HepG2 (cell line): ENCODE results near the gene AJUBA. TPM values are rescaled to one million over a fixed set of nuclear protein-coding genes. Genes with fewer than 3 reads are reported as not detected.
A peak's percentile ranks its signal among the peaks of the same experiment; 100 is the strongest.

ENCODE experiments used
- FLYWCH1 ChIP-seq: sonication (generic); formaldehyde crosslinking; IDR thresholded peaks from 2 replicates; pipeline ENCODE4 v1.8.1; 2023; ENCODE audit warnings: mild to moderate bottlenecking, missing genetic modification reagents
- FOSL2 ChIP-seq: sonication (generic); formaldehyde crosslinking; IDR thresholded peaks from 2 replicates; pipeline ENCODE4 v1.4.0; 2020; ENCODE audit warnings: missing genetic modification reagents
- GATAD1 ChIP-seq: IDR thresholded peaks from 2 replicates; pipeline ENCODE4 v1.6.1; 2016; ENCODE audit warnings: missing genetic modification reagents, missing compliant biosample characterization
- POGZ ChIP-seq: sonication (generic); formaldehyde crosslinking; IDR thresholded peaks from 2 replicates; pipeline ENCODE4 v1.4.0; 2020; ENCODE audit warnings: mild to moderate bottlenecking, missing genetic modification reagents
- RFX3 ChIP-seq: IDR thresholded peaks from 2 replicates; pipeline ENCODE4 v1.6.1; 2016; ENCODE audit warnings: missing biosample characterization, missing genetic modification reagents
- SAFB2 ChIP-seq: sonication (generic); formaldehyde crosslinking; IDR thresholded peaks from 2 replicates; pipeline ENCODE4 v1.5.1; 2020; ENCODE audit warnings: missing genetic modification reagents, low read depth, mild to moderate bottlenecking, borderline replicate concordance
- SIX4 ChIP-seq: sonication (generic); formaldehyde crosslinking; IDR thresholded peaks from 2 replicates; pipeline ENCODE4 v1.4.0; 2020; ENCODE audit warnings: missing genetic modification reagents
- ZFY ChIP-seq: sonication (generic); formaldehyde crosslinking; IDR thresholded peaks from 2 replicates; pipeline ENCODE4 v1.4.0; 2020; ENCODE audit warnings: missing genetic modification reagents
- ZKSCAN5 ChIP-seq: sonication (generic); formaldehyde crosslinking; IDR thresholded peaks from 2 replicates; pipeline ENCODE4 v1.5.1; 2020; ENCODE audit warnings: mild to moderate bottlenecking, missing genetic modification reagents
- ZNF124 ChIP-seq: sonication (generic); formaldehyde crosslinking; IDR thresholded peaks from 2 replicates; pipeline ENCODE4 v1.4.0; 2020; ENCODE audit warnings: missing genetic modification reagents
- ZNF350 ChIP-seq: sonication (generic); formaldehyde crosslinking; IDR thresholded peaks from 2 replicates; pipeline ENCODE4 v1.4.0; 2020; ENCODE audit warnings: mild to moderate bottlenecking, low read depth, missing genetic modification reagents, borderline replicate concordance
- ZNF432 ChIP-seq: sonication (generic); formaldehyde crosslinking; IDR thresholded peaks from 2 replicates; pipeline ENCODE4 v1.5.0; 2020; ENCODE audit warnings: missing genetic modification reagents, mild to moderate bottlenecking, borderline replicate concordance
- ZNF549 ChIP-seq: sonication (generic); formaldehyde crosslinking; IDR thresholded peaks from 2 replicates; pipeline ENCODE4 v1.5.0; 2020; ENCODE audit warnings: missing genetic modification reagents
- ZNF703 ChIP-seq: sonication (generic); formaldehyde crosslinking; IDR thresholded peaks from 2 replicates; pipeline ENCODE4 v1.5.1; 2020; ENCODE audit warnings: missing genetic modification reagents, mild to moderate bottlenecking, moderate library complexity, borderline replicate concordance
- ZNF777 ChIP-seq: sonication (generic); formaldehyde crosslinking; IDR thresholded peaks from 2 replicates; pipeline ENCODE4 v1.4.0; 2020; ENCODE audit warnings: missing genetic modification reagents
- polyA plus RNA-seq, 8 experiments: library from polyadenylated mRNA; depleted of rRNA in 3 of 8; stranded (reverse) in 7 of 8; unstranded in 1 of 8; fragments of >200 nt; fragmentation: Illumina TruSeq in 4 of 8; extraction: Trizol in 4 of 8; gene quantifications; 2 replicates each; pipeline versions ENCODE4 v1.2.1 to v1.2.3, GENCODE V29; 2011 to 2016; ENCODE audit warnings: low read depth in 4 of 8, missing spikeins in 1 of 8, mixed read lengths in 1 of 8; ENCODE audit not compliant: insufficient read depth in 1 of 8
- total RNA-seq, 5 experiments: library from RNA; depleted of rRNA; stranded (reverse); fragments of >200 nt; fragmentation: Illumina TruSeq; extraction: Trizol; gene quantifications; 2 replicates each; pipeline ENCODE4 v1.2.3, GENCODE V29; 2016; ENCODE audit warnings: low read depth in 1 of 5
- TF ChIP-seq, protein P1 (sequence below): sonication (generic); formaldehyde crosslinking; IDR thresholded peaks from one replicate; pipeline ENCODE4 v1.5.1; 2020; ENCODE audit warnings: mild to moderate bottlenecking, missing genetic modification reagents; ENCODE audit errors: not compliant biosample characterization
- TF ChIP-seq, protein P2 (sequence below): sonication (generic); formaldehyde crosslinking; IDR thresholded peaks from 2 replicates; pipeline ENCODE4 v1.4.0; 2020; ENCODE audit warnings: missing genetic modification reagents, low read depth, mild to moderate bottlenecking, borderline replicate concordance
- TF ChIP-seq, protein P3 (sequence below): sonication (generic); formaldehyde crosslinking; IDR thresholded peaks from 2 replicates; pipeline ENCODE4 v1.8.0; 2022; ENCODE audit warnings: missing genetic modification reagents, mild to moderate bottlenecking, inconsistent platforms, borderline replicate concordance
- TF ChIP-seq, protein P4 (sequence below): sonication (generic); formaldehyde crosslinking; IDR thresholded peaks from 2 replicates; pipeline ENCODE4 v1.5.1; 2020; ENCODE audit warnings: mild to moderate bottlenecking, missing genetic modification reagents, moderate library complexity

The AJUBA gene
- total and polyA plus RNA-seq, 2 of the 13 experiments (the other 11 are each of a cell fraction or from before 2014, with no cell fraction given): 157 to 241 TPM

DNA sequence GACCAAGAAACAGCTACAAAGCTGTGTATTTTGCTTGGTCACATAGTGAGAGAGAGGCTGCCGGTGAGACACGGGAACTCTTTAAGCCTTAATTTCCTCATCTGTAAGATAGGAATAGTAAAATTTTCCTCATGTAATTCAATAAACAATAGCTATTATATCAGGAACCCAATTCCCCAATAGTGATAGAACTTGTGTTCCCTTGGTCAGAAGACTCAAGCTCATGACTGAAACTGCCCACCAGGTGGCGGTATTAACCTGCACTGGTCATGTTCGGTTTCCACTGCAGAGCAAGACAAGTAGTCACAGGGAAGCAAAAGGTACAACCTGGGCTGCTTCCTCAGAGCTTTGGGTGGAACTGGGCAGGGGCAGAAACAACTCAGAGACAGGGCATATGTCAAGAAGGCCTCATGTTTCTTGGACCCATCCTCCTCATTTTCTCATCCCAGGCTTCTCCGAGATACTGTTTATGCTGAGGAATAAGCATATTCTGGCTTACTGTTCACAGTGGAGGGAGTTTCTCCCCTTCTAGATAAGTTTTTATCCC, 4.2 kb upstream of the AJUBA start (continued):
- TF ChIP-seq FLYWCH1 (no peak), ZNF703 (CRISPR knock-in tag) (no peak), ZNF432 (CRISPR knock-in tag) (no peak), ZKSCAN5 (CRISPR knock-in tag) (no peak), SIX4 (CRISPR knock-in tag) (no peak), ZNF124 (CRISPR knock-in tag) (peak; percentile 89; the same call in 1 of the 2 replicates), ZNF350 (CRISPR knock-in tag) (peak; percentile 65; the same call in 1 of the 2 replicates), GATAD1 (peak; percentile 55; the same call in 1 of the 2 replicates), FOSL2 (CRISPR knock-in tag) (peak; percentile 70), ZNF549 (CRISPR knock-in tag) (no peak), SAFB2 (no peak), ZFY (CRISPR knock-in tag) (no peak), RFX3 (CRISPR knock-in tag) (no peak), ZNF777 (CRISPR knock-in tag) (no peak), POGZ (no peak)
- TF ChIP-seq, protein P1, sequence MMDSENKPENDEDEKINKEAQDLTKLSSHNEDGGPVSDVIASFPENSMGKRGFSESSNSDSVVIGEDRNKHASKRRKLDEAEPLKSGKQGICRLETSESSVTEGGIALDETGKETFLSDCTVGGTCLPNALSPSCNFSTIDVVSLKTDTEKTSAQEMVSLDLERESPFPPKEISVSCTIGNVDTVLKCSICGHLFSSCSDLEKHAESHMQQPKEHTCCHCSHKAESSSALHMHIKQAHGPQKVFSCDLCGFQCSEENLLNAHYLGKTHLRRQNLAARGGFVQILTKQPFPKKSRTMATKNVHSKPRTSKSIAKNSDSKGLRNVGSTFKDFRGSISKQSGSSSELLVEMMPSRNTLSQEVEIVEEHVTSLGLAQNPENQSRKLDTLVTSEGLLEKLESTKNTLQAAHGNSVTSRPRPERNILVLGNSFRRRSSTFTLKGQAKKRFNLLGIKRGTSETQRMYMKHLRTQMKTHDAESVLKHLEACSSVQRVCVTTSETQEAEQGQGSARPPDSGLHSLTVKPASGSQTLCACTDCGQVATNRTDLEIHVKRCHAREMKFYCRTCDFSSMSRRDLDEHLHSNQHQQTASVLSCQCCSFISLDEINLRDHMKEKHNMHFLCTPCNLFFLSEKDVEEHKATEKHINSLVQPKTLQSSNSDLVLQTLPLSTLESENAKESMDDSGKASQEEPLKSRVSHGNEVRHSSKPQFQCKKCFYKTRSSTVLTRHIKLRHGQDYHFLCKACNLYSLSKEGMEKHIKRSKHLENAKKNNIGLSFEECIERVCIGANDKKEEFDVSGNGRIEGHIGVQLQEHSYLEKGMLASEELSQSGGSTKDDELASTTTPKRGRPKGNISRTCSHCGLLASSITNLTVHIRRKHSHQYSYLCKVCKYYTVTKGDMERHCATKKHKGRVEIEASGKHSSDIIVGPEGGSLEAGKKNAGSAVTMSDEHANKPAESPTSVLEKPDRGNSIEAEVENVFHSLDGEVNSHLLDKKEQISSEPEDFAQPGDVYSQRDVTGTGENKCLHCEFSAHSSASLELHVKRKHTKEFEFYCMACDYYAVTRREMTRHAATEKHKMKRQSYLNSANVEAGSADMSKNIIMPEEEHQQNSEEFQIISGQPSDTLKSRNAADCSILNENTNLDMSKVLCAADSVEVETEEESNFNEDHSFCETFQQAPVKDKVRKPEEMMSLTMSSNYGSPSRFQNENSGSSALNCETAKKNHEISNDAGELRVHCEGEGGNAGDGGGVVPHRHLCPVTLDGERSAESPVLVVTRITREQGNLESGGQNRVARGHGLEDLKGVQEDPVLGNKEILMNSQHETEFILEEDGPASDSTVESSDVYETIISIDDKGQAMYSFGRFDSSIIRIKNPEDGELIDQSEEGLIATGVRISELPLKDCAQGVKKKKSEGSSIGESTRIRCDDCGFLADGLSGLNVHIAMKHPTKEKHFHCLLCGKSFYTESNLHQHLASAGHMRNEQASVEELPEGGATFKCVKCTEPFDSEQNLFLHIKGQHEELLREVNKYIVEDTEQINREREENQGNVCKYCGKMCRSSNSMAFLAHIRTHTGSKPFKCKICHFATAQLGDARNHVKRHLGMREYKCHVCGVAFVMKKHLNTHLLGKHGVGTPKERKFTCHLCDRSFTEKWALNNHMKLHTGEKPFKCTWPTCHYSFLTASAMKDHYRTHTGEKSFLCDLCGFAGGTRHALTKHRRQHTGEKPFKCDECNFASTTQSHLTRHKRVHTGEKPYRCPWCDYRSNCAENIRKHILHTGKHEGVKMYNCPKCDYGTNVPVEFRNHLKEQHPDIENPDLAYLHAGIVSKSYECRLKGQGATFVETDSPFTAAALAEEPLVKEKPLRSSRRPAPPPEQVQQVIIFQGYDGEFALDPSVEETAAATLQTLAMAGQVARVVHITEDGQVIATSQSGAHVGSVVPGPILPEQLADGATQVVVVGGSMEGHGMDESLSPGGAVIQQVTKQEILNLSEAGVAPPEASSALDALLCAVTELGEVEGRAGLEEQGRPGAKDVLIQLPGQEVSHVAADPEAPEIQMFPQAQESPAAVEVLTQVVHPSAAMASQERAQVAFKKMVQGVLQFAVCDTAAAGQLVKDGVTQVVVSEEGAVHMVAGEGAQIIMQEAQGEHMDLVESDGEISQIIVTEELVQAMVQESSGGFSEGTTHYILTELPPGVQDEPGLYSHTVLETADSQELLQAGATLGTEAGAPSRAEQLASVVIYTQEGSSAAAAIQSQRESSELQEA: no peak
- TF ChIP-seq, protein P2, sequence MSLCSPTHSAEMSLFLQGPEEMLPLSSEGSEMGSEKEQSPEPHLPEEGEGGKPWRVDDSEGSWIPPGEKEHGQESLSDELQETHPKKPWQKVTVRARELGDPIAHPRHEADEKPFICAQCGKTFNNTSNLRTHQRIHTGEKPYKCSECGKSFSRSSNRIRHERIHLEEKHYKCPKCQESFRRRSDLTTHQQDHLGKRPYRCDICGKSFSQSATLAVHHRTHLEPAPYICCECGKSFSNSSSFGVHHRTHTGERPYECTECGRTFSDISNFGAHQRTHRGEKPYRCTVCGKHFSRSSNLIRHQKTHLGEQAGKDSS (CRISPR knock-in tag): peak; percentile 56
- TF ChIP-seq, protein P3, sequence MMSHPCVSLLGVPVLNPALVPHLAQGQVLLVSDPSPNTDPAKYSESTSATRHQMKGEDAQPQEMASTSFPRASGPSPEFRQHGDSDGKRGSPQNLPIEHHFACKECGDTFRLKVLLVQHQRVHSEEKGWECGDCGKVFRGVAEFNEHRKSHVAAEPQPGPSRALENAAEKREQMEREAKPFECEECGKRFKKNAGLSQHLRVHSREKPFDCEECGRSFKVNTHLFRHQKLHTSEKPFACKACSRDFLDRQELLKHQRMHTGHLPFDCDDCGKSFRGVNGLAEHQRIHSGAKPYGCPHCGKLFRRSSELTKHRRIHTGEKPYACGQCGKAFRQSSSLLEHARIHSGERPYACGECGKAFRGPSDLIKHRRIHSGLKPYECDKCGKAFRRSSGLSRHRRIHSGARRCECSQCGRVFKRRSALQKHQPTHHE: no peak
- TF ChIP-seq, protein P4, sequence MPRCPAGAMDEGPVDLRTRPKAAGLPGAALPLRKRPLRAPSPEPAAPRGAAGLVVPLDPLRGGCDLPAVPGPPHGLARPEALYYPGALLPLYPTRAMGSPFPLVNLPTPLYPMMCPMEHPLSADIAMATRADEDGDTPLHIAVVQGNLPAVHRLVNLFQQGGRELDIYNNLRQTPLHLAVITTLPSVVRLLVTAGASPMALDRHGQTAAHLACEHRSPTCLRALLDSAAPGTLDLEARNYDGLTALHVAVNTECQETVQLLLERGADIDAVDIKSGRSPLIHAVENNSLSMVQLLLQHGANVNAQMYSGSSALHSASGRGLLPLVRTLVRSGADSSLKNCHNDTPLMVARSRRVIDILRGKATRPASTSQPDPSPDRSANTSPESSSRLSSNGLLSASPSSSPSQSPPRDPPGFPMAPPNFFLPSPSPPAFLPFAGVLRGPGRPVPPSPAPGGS: 0 out of 2 replicates have a peak, but pooled peaks have one; percentile 76
